ENCODE measurements around the gene IFNGR1.

Gene IFNGR1

GRCh38 chr6:137206577-137206976, 12.6 kb downstream of the IFNGR1 start:
- DNase-seq (ENCODE audit: low read depth) = no peak
- H3K4me3 ChIP-seq (ENCODE audit: control insufficient read depth, low read depth, low read length) = no peak overlapping the region
- no peak for TF ChIP-seq CTCF (conservative IDR thresholded peaks at IDR 0.05; ENCODE audit: control insufficient read depth, insufficient read depth, low read depth, low read length)

GRCh38 chr6:137203256-137203655, 15.9 kb downstream of the IFNGR1 start:
- H3K4me3 ChIP-seq (ENCODE audit: control insufficient read depth, low read depth, low read length) = no peak overlapping the region
- no peak for TF ChIP-seq CTCF (conservative IDR thresholded peaks at IDR 0.05; ENCODE audit: control insufficient read depth, insufficient read depth, low read depth, low read length)
- DNase-seq (ENCODE audit: low read depth) = no peak

- TF ChIP-seq CTCF (conservative IDR thresholded peaks at IDR 0.05; ENCODE audit: control insufficient read depth, insufficient read depth, low read depth, low read length) = peak; percentile 16
These were observed 17.1 kb downstream of the IFNGR1 start for GRCh38 chr6:137202078-137202477.

GRCh38 chr6:137201006-137201405, 18.2 kb downstream of the IFNGR1 start:
- H3K4me3 ChIP-seq (ENCODE audit: control insufficient read depth, low read depth, low read length) = no peak overlapping the region
- TF ChIP-seq CTCF (conservative IDR thresholded peaks at IDR 0.05; ENCODE audit: control insufficient read depth, insufficient read depth, low read depth, low read length) = no peak
- no peak for DNase-seq (ENCODE audit: low read depth)

More at GRCh38 chr6:137202078-137202477, 17.1 kb downstream of the IFNGR1 start:
- H3K4me3 ChIP-seq (ENCODE audit: control insufficient read depth, low read depth, low read length) = no peak overlapping the region
- no peak for DNase-seq (ENCODE audit: low read depth)

- no peak overlapping the region for H3K4me3 ChIP-seq (ENCODE audit: control insufficient read depth, low read depth, low read length)
- no peak for DNase-seq (ENCODE audit: low read depth)
- TF ChIP-seq CTCF (conservative IDR thresholded peaks at IDR 0.05; ENCODE audit: control insufficient read depth, insufficient read depth, low read depth, low read length) = no peak
These were observed 18.9 kb downstream of the IFNGR1 start for GRCh38 chr6:137200288-137200687.

- H3K4me3 ChIP-seq (ENCODE audit: control insufficient read depth, low read depth, low read length) = no peak overlapping the region
- TF ChIP-seq CTCF (conservative IDR thresholded peaks at IDR 0.05; ENCODE audit: control insufficient read depth, insufficient read depth, low read depth, low read length) = no peak
- DNase-seq (ENCODE audit: low read depth) = no peak
These were observed 21.2 kb downstream of the IFNGR1 start for GRCh38 chr6:137197684-137198645.
